Stimulated activated CD4-positive, alpha-beta T cell treated with anti-CD3 and anti-CD28 coated beads, Interleukin-1b, Interleukin-23, amount 100 ng/mL, for 1 hour (primary cell): ENCODE data around the gene PAGR1.
"Not testable (repeated sequence)": the region's sequence is repeated elsewhere in the genome, so short reads cannot be mapped to it uniquely, and the experiment has no call there.

Source experiments
- DNase-seq, 2 donors: peaks; one replicate each; pipeline ENCODE4 v3.0.0-alpha.2; 2020; ENCODE audit warnings: low read depth in 2 of 2

The PAGR1 gene

DNA sequence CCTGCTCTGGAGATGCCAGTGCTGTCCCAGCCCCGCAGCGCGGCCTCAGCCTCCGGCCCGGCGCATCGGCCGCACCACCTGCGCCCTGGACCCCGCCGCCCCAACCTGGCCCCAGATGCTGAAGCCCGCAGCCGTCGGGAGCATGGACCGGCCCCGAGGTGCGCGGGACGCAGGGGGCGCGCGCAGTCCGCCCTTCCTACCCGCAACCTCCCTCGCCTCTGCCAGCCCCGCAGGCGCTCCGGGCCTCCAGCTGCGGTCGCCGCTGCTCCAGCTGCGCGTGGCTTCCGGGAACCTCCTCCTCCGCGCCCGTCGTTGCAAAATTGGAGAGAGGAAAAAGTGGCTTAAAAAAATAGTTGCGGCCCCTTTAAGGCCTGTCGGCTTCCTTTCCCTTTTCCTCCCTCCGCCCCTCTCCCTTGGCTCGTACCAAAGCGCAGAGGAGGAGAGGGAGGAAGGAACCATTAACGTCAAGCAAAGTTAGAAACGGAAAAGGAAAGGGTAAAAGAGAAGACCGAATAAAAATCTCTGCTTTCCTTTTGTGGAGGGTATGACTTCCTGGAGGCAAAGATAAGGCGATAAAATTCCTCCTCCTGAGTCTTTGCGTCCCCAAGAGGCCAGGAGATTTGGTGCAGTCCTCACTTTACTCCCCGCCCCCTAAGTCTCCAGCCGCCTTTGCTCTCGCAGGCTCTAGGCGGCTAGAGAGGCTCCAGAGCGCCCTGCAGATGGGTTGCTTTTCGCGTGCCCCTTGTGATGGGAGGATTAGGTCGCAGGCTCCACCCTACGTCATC is 47.1 kb downstream of the PAGR1 start, which contains the start of gene CDIPT:
Gene CDIPT (minus strand): TSS at position 343 of the 785 bp plus-strand sequence. CDS start 369 bp downstream, outside the sequence.
- peak; percentile 73 to 82 for DNase-seq

DNA sequence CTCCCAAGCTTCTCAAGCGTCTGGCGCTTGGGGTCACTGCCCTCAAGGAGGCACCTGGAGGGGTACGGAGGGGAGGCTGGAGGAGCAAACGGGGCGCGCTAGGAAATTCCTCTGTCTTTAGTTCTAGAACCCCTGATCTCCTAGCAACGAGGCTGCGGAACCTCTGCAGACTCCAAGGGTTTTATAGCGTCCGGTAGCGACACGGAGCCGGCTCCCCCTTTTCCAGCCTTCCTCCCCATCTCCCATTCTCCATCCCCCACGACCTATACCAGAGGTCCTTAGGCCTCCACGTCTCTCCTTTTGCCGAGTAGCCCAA is 47.7 kb downstream of the PAGR1 start:
- DNase-seq, result no peak

DNA sequence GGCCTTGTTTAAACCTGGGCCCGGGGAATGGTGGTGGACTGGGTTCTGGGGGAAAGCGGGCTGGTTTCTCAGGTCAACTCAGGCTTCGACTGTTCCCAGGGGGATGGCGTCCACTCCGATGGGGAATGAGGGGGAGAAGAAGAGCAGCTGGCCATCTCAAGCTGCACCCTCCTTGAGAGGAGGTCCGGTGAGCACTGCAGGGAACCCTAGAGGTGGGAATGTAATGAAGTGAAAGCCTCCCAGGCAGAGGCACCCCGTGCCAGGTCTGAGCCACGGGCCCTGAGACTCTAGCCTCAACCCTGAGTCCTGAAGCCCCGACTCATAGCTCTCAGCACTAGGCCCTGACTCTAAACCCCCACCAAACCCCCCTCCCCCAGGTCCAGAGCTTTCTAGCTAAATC is 48.3 kb downstream of the PAGR1 start:
- no peak for DNase-seq

DNA sequence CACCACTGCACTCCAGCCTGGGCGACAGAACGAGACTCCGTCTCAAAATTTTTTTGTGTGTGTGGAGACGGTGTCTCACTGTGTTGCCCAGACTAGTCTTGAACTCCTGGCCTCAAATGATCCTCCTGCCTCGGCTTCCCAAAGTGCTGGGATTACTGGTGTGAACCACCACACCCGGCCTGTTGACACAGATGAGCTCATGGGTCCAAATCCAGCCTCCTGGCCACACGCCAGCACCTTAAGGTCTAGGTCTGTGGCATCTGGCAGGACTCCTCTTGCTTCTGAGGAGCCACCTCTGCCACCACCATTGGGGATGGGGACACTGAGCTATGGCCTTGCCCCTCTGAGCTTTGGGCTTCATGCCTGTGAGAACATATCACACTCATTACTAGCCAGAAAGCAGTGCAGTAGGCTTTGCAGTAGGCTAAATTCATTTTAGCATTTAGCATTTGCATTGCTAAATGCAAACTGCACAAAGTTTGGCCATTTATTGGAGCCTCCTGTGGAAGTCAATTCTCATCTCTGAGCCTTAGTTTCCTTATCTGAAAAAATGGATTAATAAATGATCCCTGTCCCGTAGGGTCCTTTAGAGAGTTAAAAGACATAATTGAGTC is 52.6 kb downstream of the PAGR1 start:
- no peak for DNase-seq

DNA sequence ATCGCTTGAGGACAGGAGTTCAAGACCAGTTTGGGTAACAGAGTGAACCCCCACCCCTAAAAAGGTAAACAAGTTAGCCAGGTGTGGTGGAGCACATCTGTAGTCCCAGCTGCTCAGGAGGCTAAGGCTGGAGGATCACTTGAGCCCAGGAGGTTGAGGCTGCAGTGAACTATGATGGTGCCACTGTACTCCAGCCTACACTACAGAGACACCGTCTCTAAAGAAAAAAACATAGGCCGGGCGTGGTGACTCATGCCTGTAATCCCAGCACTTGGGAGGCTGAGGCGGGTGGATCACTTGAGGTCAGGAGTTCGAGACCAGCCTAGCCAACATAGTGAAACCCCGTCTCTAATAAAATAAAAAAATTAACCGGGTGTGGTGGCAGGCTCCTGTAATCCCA is 53.1 kb downstream of the PAGR1 start:
- not testable (repeated sequence) for DNase-seq
